Measurements from ENCODE around the gene CXorf66.
"Not testable (repeated sequence)": the region's sequence is repeated elsewhere in the genome, so short reads cannot be mapped to it uniquely, and the experiment has no call there.

The CXorf66 gene, protein sequence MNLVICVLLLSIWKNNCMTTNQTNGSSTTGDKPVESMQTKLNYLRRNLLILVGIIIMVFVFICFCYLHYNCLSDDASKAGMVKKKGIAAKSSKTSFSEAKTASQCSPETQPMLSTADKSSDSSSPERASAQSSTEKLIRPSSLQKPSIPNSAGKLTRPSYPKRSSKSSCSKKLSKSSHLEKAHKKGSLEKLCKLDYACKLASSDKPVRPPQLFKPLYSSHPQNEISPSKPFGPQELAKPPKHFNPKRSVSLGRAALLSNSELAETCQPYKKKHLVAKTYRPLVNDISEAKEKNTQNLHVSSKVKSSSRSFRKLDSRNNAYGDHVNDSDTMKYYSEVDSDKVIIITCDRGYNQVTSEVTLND

DNA sequence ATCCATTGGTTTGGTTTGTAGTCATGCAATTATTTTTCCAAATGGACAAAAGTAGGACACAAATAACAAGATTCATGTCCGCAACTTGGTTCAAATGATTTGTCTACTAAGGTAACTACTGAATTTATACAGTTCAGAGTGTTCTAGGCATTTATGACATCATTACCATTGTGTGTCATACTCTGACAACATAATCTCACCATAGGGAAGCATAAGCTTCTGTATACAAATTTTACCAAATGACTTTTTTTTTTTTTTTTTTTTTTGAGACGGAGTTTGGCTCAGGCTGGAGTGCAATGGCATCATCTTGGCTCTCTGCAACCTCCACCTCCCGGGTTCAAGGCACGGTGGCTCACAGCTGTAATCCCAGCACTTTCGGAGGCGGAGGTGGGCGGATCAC is at the start of gene CXorf66:
Gene CXorf66, minus strand, starts transcription at position 101 of the 400 bp plus-strand sequence. Its CDS starts 25 bp downstream, at position 76.
- no peak for DNase-seq

DNA sequence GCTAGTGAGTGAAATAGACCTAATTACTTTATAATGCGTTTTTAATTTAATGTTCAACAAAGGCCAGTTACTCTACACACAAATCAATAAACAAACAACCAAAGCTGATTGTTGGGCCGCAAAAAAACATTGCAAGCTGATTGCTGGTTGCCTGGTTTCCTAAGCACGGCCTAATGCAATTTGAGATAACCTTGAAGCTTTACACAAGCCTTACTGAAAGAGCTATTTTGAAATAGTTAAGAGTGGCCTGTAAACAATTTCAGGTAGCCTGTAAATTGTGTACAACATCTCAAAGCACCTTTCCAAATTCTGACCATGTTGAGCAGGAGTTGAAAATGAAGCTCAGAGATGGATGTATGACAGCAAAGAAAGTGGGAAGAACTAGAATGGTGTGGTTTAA is 17.5 kb upstream of the CXorf66 start:
- DNase-seq = no peak

DNA sequence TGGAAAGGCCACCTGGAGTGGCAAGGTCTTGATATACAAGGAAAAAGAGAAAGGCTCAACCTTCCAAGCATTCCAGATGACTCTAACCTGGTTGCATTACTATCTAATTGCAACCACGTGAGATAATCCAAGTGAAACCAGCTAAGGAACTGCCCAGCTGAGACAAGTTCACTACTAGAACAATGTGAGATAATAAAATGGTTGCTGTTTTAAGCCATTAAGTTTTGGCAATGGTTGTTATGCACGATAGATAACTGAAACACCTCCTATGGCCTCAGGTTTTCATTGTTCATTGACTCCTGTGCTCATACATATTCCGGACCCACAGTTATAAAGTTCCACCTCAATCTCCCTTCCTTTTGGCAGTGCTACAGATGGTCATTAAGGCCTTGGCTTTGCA is 9.2 kb upstream of the CXorf66 start:
- DNase-seq = no peak

DNA sequence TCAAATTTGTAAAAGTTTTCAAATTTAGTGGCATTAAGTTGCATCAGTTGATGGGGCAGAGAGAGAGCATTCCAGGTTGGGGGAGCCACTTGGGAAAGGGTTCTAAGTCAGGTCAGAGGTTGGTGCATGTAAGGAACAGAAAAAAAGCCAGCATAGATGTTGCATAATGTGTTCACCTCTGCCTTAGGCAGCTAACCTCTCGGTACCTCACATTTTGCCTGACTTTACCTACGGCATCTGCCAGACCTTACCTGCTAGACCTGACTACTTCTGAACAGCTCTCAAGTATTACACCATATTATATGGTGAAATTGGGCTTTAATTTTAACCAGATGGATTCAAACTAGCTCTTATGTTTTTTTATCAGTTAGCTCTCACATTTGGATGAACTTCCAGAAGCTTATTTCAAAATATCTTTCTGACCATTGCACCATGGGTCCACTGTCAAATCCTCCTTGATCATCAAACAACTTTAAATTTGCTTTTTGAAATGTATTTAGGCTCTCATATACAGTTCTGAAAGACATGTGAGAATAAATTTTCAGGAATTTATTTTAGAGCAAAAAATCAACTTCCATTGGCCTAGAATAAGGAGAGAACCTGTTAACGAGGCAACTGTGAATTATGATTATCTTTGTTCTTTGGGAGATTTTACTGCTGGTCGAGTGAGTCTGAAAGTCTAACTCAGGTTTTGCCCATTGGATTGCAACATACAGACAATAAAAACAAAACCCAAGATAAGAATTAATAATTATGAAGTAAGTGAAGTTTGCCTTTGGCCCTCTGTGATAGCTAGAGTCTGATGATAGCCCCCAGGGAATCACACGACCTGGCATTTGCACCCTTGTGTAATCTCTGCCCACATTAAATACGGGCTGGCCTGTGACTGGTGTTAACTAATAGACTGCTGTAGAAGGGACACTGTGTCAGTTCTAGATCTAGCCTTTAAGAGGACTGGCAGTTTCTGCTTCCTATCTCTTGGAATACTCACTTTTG is 7.6 kb upstream of the CXorf66 start:
- no peak for DNase-seq

DNA sequence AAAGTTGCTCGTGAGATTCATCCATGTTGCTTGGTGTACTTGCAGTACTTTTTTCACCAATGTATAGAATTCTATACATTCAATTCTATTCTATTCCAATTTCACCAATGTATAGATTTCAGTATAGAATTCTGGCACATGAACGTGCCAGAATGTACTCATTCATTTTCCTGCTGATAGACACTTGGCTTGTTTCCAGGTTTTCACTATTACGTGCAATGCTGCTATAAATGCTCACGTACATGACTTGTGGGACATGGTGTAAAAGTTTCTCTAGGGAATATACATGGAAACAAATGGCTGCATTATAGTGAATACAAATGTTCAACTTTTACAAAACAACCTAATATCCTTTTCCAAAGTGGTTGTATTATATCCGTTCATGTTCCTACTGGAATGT is 6.8 kb upstream of the CXorf66 start:
- no peak for DNase-seq

DNA sequence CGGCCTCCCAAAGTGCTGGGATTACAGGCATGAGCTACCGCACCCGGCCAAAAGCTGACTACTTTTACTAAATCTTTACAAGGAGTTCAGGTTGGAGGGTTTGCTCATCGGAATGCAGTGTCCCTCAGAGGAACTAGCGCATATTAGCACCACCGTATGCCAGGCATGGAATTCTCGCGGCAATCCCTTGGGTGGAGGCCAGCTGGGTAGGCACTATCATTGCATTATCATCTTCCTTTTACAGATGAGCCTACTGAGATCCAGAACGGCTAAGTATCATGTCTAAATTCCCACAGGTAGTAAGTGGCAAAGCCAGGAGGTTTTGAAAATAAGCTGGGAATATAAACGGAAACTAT is 6.1 kb upstream of the CXorf66 start:
- DNase-seq = no peak

DNA sequence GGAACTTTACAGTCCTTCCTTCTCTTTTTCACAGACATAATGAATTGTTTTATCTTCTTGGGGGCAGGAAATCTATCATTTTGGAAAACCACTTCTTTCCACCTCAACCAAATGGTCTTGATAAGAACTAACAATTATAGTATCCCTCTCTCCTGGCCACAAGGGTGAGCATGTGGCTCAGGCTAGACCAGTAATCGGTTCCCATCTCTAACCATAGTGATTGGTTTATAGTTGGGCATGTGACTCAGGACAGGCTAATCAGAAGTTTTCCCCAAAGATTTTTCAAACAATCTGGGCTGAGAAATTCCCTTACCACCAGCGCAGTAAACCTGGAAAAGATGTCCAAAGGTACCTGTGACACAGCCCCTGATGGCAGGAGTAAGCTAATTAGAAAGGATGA is 4.0 kb upstream of the CXorf66 start:
- no peak for DNase-seq

DNA sequence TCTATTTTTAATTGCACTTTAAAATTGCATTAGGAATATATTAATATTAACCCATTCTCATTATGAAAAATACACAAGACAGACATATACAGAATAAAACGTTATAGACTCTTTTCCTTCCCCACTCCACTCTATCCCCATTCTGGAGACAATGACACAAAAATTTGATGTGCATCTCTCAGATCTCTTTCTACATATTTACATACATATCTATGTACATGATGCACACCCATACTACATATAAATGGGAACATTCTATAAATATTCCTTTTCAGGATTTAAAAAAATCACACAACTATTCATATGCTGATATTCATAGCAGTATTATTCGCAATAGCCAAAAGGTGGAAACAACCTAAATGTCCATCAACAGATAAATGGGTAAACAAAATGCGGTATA is 2.4 kb upstream of the CXorf66 start:
- DNase-seq = no peak

DNA sequence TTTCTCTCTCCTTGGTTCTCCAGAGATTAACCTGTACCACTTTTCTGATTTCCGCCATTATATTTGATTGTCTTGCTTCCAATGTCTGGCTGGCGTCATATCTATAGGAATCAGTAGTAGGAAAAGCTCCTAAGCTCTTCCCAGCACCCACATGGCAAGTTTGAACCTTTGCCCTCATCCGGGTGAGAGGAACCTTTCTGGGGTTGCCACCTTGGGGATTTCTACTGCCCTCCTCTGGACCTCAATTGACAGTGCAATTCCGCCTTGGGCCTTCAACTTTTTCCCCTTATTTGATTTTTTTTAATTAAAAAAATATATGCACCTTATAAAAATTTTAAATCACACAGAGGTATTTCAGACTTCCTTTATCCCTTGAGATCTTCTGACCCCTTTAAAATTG is 2.0 kb upstream of the CXorf66 start:
- peak; percentile 16 for DNase-seq

DNA sequence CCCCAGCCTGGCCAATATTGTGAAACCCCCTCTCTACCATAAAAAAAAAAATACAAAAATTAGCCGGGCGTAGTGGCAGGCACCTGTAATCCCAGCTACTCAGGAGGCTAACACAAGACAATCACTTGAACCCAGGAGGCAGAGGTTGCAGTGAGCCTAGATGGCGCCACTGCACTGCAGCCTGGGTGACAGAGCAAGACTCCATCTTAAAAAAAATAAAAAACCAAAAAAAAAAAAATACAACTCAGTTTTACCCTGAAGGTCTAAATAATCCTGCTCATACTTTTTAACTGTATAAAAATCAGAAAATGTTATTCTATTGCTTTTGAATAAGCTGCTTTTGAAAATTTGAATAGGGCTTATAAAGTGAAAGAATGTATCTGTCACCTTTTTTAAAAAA is 838 bp upstream of the CXorf66 start:
- peak; percentile 3 for DNase-seq

DNA sequence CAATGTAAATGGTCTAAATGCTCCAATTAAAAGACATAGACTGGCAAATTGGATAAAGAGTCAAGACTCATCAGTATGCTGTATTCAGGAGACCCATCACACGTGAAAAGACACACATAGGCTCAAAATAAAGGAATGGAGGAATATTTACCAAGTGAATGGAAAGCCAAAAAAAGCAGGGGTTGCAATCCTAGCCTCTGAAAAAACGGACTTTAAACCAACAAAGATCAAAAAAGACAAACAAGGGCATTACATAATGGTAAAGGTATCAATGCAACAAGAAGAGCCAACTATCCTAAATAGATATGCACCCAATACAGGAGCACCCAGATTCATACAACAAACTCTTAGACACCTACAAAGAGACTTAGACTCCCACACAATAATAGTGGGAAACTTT is 4.2 kb downstream of the CXorf66 start:
- DNase-seq = not testable (repeated sequence)

DNA sequence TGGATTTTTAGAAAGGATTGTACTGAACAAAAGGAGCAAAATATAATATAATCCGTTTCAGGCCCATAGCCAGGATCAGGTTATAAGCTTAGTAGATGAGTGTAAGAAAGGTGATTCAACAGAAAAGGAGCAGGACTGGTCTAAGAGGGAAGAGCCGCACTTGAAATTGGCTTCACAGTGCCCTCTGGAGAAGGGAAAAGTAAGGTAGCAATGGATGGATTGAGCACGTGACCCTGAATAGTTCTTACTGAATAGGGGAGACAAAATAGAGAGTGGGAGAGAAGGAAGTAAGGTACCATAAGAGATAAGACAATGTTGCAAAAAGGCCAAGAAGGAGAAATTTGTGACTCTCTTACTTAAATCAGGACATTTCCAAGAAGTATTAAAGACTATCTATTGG is 15.6 kb downstream of the CXorf66 start:
- DNase-seq = no peak

DNA sequence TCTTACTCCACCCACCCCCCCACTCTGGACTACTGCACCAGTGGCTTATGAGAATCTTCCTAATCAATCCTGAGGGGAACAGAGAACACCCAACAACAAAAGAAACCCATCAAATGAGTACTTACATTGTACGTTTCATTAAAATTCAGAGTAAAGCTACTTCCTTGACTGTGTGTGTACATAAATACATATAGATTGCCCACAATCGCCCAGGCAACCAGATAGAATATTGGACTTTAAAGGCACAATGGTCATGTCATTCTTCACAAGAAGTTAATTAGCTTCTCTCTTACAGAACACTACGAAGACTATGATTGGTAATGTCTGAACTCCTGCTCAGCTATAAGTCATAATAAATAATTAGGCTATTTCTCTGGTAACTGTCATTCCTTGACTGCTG is 20.2 kb downstream of the CXorf66 start:
- no peak for DNase-seq

DNA sequence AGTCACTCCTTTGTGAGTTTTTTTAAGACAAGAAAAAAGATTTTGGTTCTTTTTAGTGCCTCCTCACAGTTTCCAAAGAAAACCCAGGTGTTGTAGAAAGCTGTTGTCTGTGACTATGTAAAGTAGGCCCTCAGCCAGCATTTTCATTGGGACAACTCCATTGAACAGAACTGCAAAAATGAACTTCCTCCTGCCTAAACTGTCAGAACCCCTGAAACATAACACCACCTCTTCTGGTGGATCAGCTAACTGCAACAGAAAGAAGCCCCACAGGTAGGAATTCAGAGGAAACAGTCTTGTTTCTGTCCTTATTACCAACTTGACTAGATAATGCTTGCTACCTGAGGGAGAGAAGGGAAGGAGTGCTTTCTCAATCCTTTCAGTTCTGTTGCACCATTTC is 29.1 kb downstream of the CXorf66 start:
- DNase-seq = peak; percentile 28

DNA sequence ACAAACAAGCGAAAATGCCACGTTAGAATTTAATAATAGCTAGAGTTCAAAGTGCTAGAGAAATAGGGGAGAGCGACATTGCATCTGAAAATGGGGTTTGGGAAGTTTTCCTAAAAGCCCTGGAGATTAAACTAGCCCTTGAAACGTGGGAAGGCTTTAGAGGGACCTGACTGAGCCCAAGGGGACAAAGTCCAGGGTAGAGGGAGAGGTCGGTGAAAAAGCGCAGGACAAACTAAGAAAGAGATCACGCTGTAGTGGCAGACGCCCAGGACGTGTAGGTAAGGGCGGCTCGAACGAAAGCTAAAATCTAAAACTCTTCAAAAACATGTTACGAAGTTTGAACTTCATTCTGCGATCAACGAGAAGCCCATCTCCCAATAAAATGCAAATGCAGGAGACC is 31.4 kb downstream of the CXorf66 start:
- no peak for DNase-seq

DNA sequence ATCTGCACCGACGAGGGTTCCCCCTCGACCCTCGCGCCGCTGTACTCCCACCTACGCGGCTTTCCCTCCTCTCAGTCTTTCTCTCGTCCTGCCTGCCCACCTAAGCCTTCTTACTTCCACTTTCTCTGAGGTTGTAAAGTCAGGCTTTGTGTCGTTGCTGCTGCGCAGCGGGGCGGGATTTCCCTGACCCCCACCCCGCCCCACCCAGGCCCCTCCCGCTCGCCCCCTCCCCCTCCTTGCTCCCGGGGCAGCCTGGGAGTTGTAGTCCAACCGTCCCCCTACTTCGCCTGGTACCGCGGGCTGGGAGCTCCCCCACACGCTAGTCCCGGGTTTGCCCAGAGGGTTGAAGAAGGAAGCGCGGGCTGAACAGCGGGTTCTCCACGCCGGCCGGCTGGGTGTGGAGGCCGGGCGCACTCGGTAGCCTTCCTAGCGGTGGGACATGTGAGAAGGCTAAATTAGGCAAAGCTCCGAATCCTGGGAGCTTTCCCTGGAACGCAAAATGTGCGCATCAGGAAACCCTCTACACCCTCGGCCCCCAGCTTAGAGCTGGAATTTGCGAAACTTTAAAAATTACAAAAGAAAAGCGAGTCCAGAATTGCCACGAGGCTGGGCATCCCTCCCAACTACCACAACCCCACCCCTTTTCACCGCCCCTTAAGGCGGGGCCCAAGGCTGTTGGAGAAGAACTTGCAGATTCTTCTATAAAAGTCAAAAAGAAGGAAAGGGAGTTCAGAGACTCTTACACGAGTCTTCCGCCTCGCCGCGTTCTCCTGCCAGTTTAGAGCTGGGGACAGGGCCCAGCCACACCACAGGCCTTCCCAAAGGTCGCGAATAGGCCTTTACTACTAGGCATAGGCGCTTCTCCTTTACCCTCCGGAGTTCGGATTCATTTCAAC is 32.2 kb downstream of the CXorf66 start, which contains the start of gene ATP11C:
Gene ATP11C, minus strand, starts transcription at position 153 of the 896 bp plus-strand sequence. CDS start 1,011 bp downstream, outside the sequence.
- DNase-seq = peak; percentile 88

DNA sequence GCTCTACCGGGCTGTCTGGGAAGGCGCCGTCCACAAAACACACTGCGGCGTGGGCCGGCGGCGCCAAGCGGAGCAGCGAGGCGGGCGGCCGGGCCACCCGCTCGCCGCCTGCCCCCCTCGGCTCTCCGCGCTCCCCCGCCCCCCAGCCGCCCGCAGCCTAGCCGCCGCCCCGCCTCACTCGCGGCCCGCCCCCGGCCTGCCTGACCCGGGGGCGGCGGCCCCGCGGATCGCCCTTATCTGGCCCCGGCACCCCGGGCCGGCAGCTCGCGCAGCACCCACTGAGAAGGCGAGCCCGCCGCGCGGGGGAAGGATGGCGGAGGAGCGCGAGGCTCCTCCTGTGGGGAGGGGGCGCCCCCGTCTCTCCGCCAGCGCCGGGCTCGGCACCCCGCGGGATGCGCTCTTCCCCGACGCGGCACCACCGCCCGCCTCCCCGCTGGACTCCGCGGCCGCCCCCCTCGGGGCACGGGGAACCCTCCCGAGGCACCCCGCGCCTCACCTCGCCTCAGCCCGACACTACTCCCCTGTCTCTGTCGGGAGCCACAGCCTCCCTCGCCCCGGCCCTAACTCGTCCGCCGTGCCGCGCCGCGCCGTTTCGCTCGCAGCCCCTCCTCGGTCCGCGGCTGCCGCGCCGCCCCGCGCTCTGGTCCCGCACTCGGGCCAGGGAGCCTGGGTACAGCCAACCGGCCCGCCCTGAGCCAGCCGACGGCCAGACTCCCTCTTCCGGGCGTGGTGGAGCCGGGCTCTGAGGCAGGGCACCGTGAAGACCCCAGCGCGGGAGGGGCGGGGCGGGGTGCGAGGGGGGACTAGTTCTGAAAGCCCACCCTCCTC is 33.0 kb downstream of the CXorf66 start:
- peak; percentile 62 for DNase-seq

DNA sequence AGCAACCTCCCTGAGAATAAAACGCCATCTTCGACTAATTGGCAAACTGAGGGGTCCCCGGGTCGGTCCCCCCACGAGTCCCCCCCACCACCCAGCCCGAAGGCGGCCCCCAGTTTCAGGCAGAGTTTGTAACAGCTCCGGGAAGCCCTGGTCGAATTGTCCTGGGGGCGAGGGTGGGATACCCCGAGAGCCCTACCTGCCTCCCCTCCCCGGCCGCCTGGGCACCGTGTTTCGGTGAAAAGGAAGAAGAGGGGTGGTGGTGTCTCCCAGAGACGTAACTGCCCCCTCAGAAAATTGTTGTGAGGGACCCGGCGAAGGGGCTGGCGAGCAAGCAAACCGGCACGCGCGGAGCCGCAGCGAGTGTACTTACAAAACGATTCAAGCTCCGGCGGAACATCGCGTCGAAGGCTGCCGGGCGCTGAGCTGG is 33.7 kb downstream of the CXorf66 start:
- DNase-seq = no peak

DNA sequence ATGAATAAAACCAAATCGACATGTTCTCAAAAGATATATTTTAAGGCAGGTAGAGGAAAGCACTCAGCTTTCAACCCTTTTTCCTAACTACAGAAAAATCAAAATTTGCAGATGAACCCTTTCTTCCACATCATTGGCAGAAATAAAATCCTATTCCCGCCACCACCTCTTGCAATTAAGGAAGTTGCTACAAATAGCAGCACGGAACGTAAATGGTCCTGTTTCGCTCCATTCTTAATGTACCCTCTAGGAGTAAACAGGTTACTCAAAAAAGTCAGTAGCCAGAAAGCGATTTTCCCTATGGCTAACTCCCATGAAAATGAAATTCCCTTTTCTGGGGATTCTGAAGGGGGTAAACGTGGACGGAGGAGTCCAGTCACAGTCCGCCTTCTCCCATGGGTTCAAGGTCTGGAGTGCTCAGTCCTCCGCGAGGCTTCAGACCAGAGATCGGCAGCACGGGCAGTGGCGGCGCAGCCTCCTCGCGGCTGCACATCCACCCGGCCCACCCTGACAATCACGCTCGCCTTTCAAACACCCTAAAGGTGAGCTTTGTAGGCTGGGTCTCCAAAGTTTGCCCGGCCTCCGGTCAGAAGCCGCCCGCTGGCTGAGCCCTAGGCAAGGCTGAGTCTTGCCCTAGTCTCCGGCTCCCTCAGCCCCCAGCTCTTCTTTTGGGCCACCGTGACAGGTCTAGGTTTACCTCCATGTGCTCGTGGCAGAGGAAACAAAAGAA is 34.2 kb downstream of the CXorf66 start:
- peak; percentile 75 for DNase-seq

DNA sequence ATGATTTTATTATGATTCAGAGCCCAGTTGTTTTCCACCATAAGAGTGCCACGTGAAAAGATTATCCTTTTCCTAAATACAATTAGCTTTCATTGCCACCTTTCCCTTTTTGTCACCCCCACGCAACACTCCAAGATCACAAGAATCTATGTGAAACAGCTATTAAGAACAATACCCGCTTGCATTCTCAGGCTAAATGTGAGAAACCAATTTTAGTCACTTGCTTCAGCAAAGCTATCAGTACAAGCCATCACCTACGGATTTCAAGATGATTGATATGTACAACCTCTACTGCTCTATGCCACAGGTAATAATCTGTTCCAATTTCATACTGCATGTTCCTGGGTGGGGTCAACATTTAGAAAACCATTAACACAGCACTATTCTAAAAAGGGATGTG is 34.9 kb downstream of the CXorf66 start:
- DNase-seq = no peak

DNA sequence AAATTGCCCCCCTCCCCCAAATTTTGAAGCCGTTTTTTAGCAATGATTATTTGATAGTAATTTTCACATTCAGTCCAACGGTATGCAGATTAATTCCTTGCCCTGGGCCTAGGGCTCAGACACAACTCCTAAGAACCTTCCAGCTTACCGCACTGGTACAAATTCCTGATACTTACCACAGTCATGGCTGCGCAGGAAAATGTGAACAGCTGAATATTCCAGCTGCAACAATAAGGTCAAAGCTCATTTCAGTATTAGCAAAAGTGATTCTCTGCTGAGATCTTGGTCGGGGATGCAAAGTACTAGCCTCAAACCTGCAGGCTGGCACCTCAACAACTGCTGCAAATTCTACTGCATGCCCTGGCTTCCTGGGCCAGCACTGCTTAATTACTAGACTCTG is 35.4 kb downstream of the CXorf66 start:
- DNase-seq = no peak
